ENCODE data around the gene KCTD19.

- TF ChIP-seq CTCF (IDR thresholded peaks at IDR 0.05; ENCODE audit: low read length) (no peak), EZH2phosphoT487 (IDR thresholded peaks at IDR 0.05; ENCODE audit: low read length) (no peak), EZH2 (optimal IDR thresholded peaks at IDR 0.05; ENCODE audit: low read depth, low read length) (no peak)
Measured at GRCh38 chr16:67350324-67350723, 23.8 kb upstream of the KCTD19 start.

All from MM.1S (cell line).